ENCODE results near the gene INF2.

DNA sequence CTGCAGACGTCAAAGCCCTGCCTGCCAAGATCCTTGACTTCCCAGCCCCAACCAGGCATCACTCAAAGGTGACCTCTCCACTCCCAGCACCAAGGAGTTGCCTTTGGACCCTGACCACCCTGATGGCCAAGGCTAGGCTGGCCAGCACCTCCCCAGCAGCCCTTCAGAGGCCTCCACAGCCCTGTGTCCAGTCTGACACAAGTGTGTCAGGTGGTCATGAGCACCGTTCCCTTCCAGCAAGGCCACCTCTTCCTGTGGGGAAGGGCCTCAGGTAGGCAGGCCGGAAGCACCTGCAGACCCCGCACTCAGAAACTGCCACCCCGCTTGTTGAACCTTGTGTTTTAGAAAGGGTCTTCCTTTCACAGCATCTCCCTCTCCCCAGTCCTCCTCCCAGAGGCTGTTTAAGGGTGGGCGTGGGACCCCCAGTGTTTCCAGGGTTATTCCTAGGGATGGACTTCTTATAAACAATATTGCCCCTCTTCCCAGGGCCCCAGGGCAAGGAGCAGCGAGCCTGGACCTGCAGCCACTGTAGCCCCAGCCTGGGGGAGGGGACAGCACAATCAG lies 13.2 kb upstream of the INF2 start:
- no peak for TF ChIP-seq CTCF (IDR thresholded peaks at IDR 0.05; ENCODE audit: extremely low read depth in 1 of 2, insufficient read depth in 1 of 2, low read depth in 1 of 2, low read length in 2 of 2)
- TF ChIP-seq EZH2 (IDR thresholded peaks at IDR 0.05; ENCODE audit: borderline replicate concordance, low read depth, low read length, severe bottlenecking) = no peak
- no peak for TF ChIP-seq POLR2AphosphoS5 (IDR thresholded peaks at IDR 0.05; ENCODE audit: insufficient read depth, low read depth, low read length)

Measured in endothelial cell of umbilical vein (primary cell).